ENCODE measurements around the gene TBCD. TPM values are rescaled to one million over a fixed set of nuclear protein-coding genes. Genes with fewer than 3 reads are reported as not detected.

TBCD gene
- total and polyA plus RNA-seq, 9 of the 15 experiments (the other 6 are each of a cell fraction or from before 2014, with no cell fraction given): 8.9 to 98.5 (median 28.0) TPM

GRCh38 chr17:82851381-82851780 lies 99.5 kb downstream of the TBCD start:
- intact Hi-C loops (cut with micrococcal nuclease) (no loop called here), in situ Hi-C loops (cut with MboI) (no loop called here)
- H3K36me3 ChIP-seq (ENCODE audit: control insufficient read depth, insufficient read depth, low read length): peaks cover 19% of the 10 kb centered on the region
- no peak overlapping the region for H3K4me2 ChIP-seq (ENCODE audit: insufficient read depth, low read length)
- FAIRE-seq (no peak), DNase-seq (ENCODE audit: extremely low read depth in 1 of 4, low spot score in 3 of 4) (no peak), ATAC-seq (no peak)
- POLR2A ChIA-PET: interaction anchor here (0.7 to 1.3 kb wide), 2 partner anchors 11 to 13 kb away, joined by 3 read pairs; no protein-coding TSS in a partner anchor
- no peak for TF ChIP-seq FOXK1 (CRISPR knock-in tag; IDR thresholded peaks at IDR 0.05; ENCODE audit: borderline replicate concordance)
- no peak for TF ChIP-seq KLF10 (CRISPR knock-in tag; IDR thresholded peaks at IDR 0.05)
- no peak for TF ChIP-seq CHD1 (IDR thresholded peaks at IDR 0.05; ENCODE audit: low read length)
- no peak for TF ChIP-seq FOXO4 (CRISPR knock-in tag; IDR thresholded peaks at IDR 0.05)
- TF ChIP-seq MED1 (CRISPR knock-in tag; IDR thresholded peaks at IDR 0.05; ENCODE audit: borderline replicate concordance): no peak
- TF ChIP-seq E2F8 (IDR thresholded peaks at IDR 0.05; ENCODE audit: low read depth, partially characterized antibody): no peak
- no peak overlapping the region for H3K27ac ChIP-seq (ENCODE audit: extremely low read depth, low read depth, low read length)
- no peaks in the 10 kb centered on the region; the same call in 1 of the 3 replicates for H3K79me2 ChIP-seq (ENCODE audit: control insufficient read depth, insufficient read depth, low read length)
- H2AFZ ChIP-seq (ENCODE audit: low read depth, low read length): no peak overlapping the region
- no peaks in the 10 kb centered on the region; the same call in 1 of the 2 replicates for H3K9me3 ChIP-seq (replicated peaks; ENCODE audit: control insufficient read depth, insufficient read depth, low read depth, low read length)
- peaks cover 0 to 24% of the 10 kb centered on the region in 2 experiments; a peak in 3 of 5 replicates for H3K4me1 ChIP-seq (replicated peaks in 1 of 2; ENCODE audit: control insufficient read depth in 2 of 2, insufficient read depth in 2 of 2, low read length in 2 of 2)
- BruUV-seq (replicated peaks): no TSS peak
- H3K4me3 ChIP-seq: no peak overlapping the region
- H4K20me1 ChIP-seq (replicated peaks; ENCODE audit: control insufficient read depth, insufficient read depth, low read length): no peaks in the 10 kb centered on the region
- no peaks in the 10 kb centered on the region for H3K9me1 ChIP-seq (ENCODE audit: control insufficient read depth, insufficient read depth, low read length)
- WGBS (ENCODE audit: insufficient coverage, low coverage, missing lambda C conversion rate): 88% methylated on average over 12 of the region's 12 CpGs
- CTCF ChIA-PET (ENCODE audit: low intra/inter-chr PET ratio): no interaction called here
- no peaks in the 10 kb centered on the region for H3K27me3 ChIP-seq (ENCODE audit: control insufficient read depth in 2 of 2, insufficient read depth in 2 of 2, low read length in 2 of 2)
- no peak overlapping the region for H3K9ac ChIP-seq (ENCODE audit: insufficient read depth in 1 of 2, low read depth in 2 of 2, low read length in 2 of 2)
